Nephron (organoid): ENCODE measurements around the gene KCNJ8.
A peak's percentile ranks its signal among the peaks of the same experiment; 100 is the strongest.

ENCODE experiments used
- H3K27ac Mint-ChIP-seq, 3 experiments: 2 replicates each; pipeline ENCODE4 v1.8.0; 2020; ENCODE audit warnings: mixed read lengths in 3 of 3, mild to moderate bottlenecking in 2 of 3, moderate library complexity in 1 of 3
- H3K27me3 Mint-ChIP-seq: 2 replicates; pipeline ENCODE4 v1.8.0; 2021; ENCODE audit warnings: low read depth, mild to moderate bottlenecking, moderate library complexity, mixed read lengths
- H3K36me3 Mint-ChIP-seq: 2 replicates; pipeline ENCODE4 v1.8.0; 2020; ENCODE audit warnings: low read depth, mixed read lengths
- H3K4me1 Mint-ChIP-seq: 2 replicates; pipeline ENCODE4 v1.8.0; 2020; ENCODE audit warnings: mixed read lengths
- H3K4me3 Mint-ChIP-seq, 3 experiments: 2 replicates each; pipeline ENCODE4 v1.8.0; 2020; ENCODE audit warnings: mild to moderate bottlenecking in 3 of 3, mixed read lengths in 3 of 3, moderate library complexity in 2 of 3
- H3K9me3 Mint-ChIP-seq: 2 replicates; pipeline ENCODE4 v1.8.0; 2020; ENCODE audit warnings: mixed read lengths
- CTCF ChIP-seq, 3 experiments: fragments of 200-600 bp; sonication (generic); IDR thresholded peaks; one replicate each; pipeline ENCODE4 v1.5.0; 2021; ENCODE audit warnings: antibody characterized with exemption in 3 of 3; ENCODE audit not compliant: unreplicated experiment in 3 of 3

Gene KCNJ8

GRCh38 chr12:21776175-21776574 lies 1.7 kb upstream of the KCNJ8 start:
- Mint-ChIP-seq H3K4me1 (peaks cover 23% of the 10 kb centered on the region), H3K27ac (peak overlapping the region in 2 of 3 experiments; percentile 69 to 86), H3K36me3 (no peaks in the 10 kb centered on the region), H3K4me3 (peak overlapping the region; percentile 81 to 90 (median 85)), H3K27me3 (peaks cover 13% of the 10 kb centered on the region), H3K9me3 (no peaks in the 10 kb centered on the region)
- TF ChIP-seq CTCF (IDR thresholded peaks at IDR 0.05; ENCODE audit: unreplicated experiment in 3 of 3) = no peak

DNA sequence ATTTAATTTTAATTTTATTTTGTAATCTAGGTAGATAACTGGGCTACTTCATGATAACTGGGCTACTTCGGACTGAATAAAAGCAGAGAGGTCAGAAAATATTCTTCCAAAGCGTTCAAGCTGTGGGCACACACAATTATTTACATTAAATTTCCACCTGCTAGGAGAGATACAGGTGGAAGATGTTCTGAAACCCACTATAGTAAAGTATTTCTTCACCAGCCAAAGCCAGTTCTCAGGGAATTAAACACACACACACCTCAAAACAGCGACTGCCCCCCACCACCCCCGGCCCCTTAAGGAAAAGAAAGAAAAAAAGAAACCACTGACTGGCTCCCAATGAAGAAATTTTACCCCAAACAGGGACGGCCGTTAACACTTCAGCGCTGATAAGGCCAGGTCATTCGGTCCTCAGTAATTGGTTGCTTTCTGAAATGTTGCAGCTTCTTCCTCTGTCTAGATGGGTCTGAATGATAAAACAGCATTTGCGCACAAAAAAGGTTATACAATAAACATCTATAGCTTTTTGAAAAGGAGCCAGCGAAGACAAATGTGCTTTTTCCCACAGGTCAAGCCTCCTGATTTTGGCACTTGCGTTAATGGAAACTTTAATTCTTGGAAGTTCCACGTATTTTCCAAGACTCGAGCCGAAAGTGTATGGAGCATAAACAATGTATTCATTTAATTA lies 771 bp upstream of the KCNJ8 start:
- H3K27ac Mint-ChIP-seq = peak overlapping the region; percentile 69 to 86 (median 83)
- peaks cover 13% of the 10 kb centered on the region for H3K27me3 Mint-ChIP-seq
- H3K9me3 Mint-ChIP-seq = no peaks in the 10 kb centered on the region
- peak overlapping the region; percentile 81 to 90 (median 85) for H3K4me3 Mint-ChIP-seq
- H3K36me3 Mint-ChIP-seq = peaks cover 6% of the 10 kb centered on the region
- TF ChIP-seq CTCF (IDR thresholded peaks at IDR 0.05; ENCODE audit: unreplicated experiment in 3 of 3) = no peak
- peaks cover 23% of the 10 kb centered on the region for H3K4me1 Mint-ChIP-seq

DNA sequence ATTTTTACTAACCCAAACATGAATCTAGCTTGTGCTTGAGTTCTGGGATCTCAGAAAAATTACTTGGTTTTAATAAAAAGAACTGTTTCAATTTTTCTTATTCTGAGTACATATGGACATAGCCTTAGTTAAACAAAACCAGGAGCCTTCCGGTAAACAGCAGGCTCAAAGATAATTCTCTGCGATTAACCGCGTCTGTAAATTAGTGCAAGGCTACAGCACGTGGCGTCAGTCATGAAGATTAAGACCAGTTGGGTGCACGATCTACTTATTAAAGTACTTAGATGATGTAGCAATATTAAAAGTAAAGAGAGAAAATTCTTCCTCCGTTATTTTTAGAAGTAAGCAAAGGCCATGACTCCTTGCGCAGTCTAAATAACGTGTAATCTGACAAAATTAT lies 700 bp downstream of the KCNJ8 start:
- peak overlapping the region; percentile 13 to 87 (median 76) for H3K27ac Mint-ChIP-seq
- H3K4me3 Mint-ChIP-seq = peak overlapping the region; percentile 77 to 85 (median 85)
- TF ChIP-seq CTCF (IDR thresholded peaks at IDR 0.05; ENCODE audit: unreplicated experiment in 3 of 3) = no peak
- peaks cover 16% of the 10 kb centered on the region for H3K36me3 Mint-ChIP-seq
- peaks cover 13% of the 10 kb centered on the region for H3K27me3 Mint-ChIP-seq
- H3K9me3 Mint-ChIP-seq = no peaks in the 10 kb centered on the region
- H3K4me1 Mint-ChIP-seq = peaks cover 23% of the 10 kb centered on the region

DNA sequence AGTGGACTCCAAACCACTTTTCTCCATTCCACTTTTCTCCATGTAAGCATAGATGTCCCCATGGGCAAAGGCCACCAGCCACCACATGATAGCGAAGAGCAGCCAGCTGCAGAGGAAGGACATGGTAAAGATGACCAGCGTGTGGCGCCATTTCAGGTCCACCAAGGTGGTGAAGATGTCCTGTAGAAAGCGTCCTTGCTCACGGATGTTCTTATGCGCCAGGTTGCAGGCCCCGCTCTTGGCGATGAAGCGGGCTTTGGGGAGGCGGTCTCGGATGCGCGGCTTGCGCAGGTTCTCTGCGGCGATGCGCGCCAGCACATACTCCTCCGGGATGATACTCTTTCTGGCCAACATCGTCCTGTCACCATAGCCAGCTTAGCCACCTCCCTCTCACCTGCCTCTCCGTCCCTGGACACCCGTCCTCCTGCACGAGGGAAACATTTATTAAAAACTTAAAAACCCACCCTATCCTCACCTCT lies 1.2 kb downstream of the KCNJ8 start:
- H3K4me3 Mint-ChIP-seq = peak overlapping the region; percentile 77 to 85 (median 85)

DNA sequence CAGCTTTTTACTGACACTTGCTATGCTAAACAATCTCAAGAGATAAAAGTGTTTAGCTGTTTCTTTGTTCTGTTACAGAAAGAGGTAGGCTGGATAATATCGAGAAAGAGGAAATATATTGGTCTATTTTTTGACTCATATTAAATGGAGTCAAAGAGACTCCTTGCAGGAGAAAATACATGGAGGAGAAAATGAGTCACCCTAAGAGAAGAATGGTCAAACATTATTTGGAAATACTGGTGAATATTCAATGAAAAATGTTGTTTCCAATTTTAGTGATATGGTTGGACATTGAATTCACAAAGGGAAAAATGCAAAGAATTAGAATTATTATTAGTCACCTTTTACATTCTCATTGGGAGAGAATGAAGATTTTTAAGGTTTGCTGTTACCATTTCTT lies 3.2 kb downstream of the KCNJ8 start:
- peaks cover 13% of the 10 kb centered on the region for H3K27me3 Mint-ChIP-seq
- H3K27ac Mint-ChIP-seq = no peak overlapping the region
- TF ChIP-seq CTCF (IDR thresholded peaks at IDR 0.05; ENCODE audit: unreplicated experiment in 3 of 3) = no peak
- H3K4me3 Mint-ChIP-seq = peak overlapping the region; percentile 8 to 72 (median 61)
- peaks cover 25% of the 10 kb centered on the region for H3K36me3 Mint-ChIP-seq
- H3K9me3 Mint-ChIP-seq = no peaks in the 10 kb centered on the region
- H3K4me1 Mint-ChIP-seq = peaks cover 23% of the 10 kb centered on the region

More for the DNA sequence above, 1.2 kb downstream of the KCNJ8 start:
- Mint-ChIP-seq H3K36me3 (peaks cover 18% of the 10 kb centered on the region), H3K27ac (peak overlapping the region; percentile 71 to 87 (median 76)), H3K4me1 (peaks cover 23% of the 10 kb centered on the region), H3K9me3 (no peaks in the 10 kb centered on the region), H3K27me3 (peaks cover 13% of the 10 kb centered on the region)
- peak; percentile 25 to 59 (median 37) for TF ChIP-seq CTCF (IDR thresholded peaks at IDR 0.05; ENCODE audit: unreplicated experiment in 3 of 3)

GRCh38 chr12:21769307-21769706 lies 5.2 kb downstream of the KCNJ8 start:
- H3K9me3 Mint-ChIP-seq = no peaks in the 10 kb centered on the region
- no peak overlapping the region for H3K27ac Mint-ChIP-seq
- H3K27me3 Mint-ChIP-seq = peaks cover 4% of the 10 kb centered on the region
- H3K36me3 Mint-ChIP-seq = peaks cover 36% of the 10 kb centered on the region
- no peak overlapping the region for H3K4me3 Mint-ChIP-seq
- TF ChIP-seq CTCF (IDR thresholded peaks at IDR 0.05; ENCODE audit: unreplicated experiment in 3 of 3) = no peak
- H3K4me1 Mint-ChIP-seq = peaks cover 9% of the 10 kb centered on the region
